Measurements from ENCODE around the gene MCC.

DNA sequence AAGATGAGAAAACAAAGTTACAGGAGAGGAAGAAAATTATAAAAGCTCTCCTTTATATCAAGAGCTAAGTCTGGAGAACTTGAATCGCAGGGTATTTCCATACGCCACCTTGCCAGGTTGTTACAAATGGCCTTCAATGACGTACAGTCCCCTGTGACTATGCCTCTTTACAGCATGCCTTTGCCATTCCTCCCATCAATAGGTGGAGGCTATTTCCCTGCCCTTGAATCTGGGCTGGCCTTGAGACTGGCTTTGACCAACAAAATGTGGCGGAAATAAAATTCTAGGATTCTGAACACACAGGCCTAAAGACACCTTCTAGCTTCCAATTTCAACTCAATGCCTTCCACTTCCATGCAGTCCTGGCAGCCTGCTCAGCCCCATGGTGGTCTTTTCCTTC lies 99.1 kb downstream of the MCC start:
- TF ChIP-seq POLR2A (IDR thresholded peaks at IDR 0.05) (no peak), CTCF (IDR thresholded peaks at IDR 0.05) (no peak)

Measured in uterus (tissue), 2 donors.